Transverse colon (tissue), 3 donors: ENCODE data around the gene NLGN3.

Source experiments
- CTCF ChIP-seq, 5 experiments: fragments of 200-600 bp in 3 of 5; fragments of 450-650 bp in 2 of 5; sonication (generic) in 3 of 5; IDR thresholded peaks; 1 replicate in 2 of 5; 2 replicates in 3 of 5; pipeline ENCODE4 v1.5.1; 2016 to 2017; ENCODE audit warnings: antibody characterized with exemption in 5 of 5, inconsistent platforms in 3 of 5, mild to moderate bottlenecking in 2 of 5, moderate library complexity in 1 of 5
- EP300 ChIP-seq: sonication (generic); formaldehyde crosslinking; IDR thresholded peaks from one replicate; pipeline ENCODE4 v1.6.1; 2017; ENCODE audit warnings: antibody characterized with exemption, low read depth
- POLR2A ChIP-seq: fragments of 450-650 bp; IDR thresholded peaks from one replicate; pipeline ENCODE4 v1.6.1; 2016; ENCODE audit warnings: antibody characterized with exemption, mild to moderate bottlenecking, moderate library complexity

GRCh38 chrX:71096760-71097032 lies 47.9 kb upstream of the NLGN3 start:
- no peak for TF ChIP-seq CTCF (IDR thresholded peaks at IDR 0.05)
- no peak for TF ChIP-seq EP300
- TF ChIP-seq POLR2A: no peak
